Activated CD4-positive, alpha-beta memory T cell treated with anti-CD3 and anti-CD28 coated beads, Interleukin-2, amount 10 ng/mL, durations not matched to agents 7 days and 5 days (primary cell): ENCODE measurements around the gene LRP1-AS. TPM values are rescaled to one million over a fixed set of nuclear protein-coding genes. Genes with fewer than 3 reads are reported as not detected.

Experiments used
- CTCF ChIA-PET: fragments of 350-600 bp; sonication (Branson Sonifier 250); formaldehyde crosslinking; loops from one replicate; lab custom pipeline; 2021; ENCODE audit warnings: antibody characterized with exemption, inconsistent platforms; lab: Charles Lee
- POLR2A ChIA-PET: fragments of 350-600 bp; sonication (Branson Sonifier 250); formaldehyde crosslinking; loops from one replicate; lab custom pipeline; 2021; ENCODE audit warnings: antibody characterized with exemption; lab: Charles Lee
- DNase-seq: peaks from one replicate; pipeline ENCODE4 v3.0.0-alpha.2; 2020
- H3K27ac Mint-ChIP-seq: one replicate; pipeline ENCODE4 v1.8.0; 2021; ENCODE audit warnings: mild to moderate bottlenecking, mixed read lengths
- H3K27me3 Mint-ChIP-seq: one replicate; pipeline ENCODE4 v1.8.0; 2021; ENCODE audit warnings: mixed read lengths
- H3K36me3 Mint-ChIP-seq: one replicate; pipeline ENCODE4 v1.8.0; 2021; ENCODE audit warnings: low read depth, mixed read lengths
- H3K4me1 Mint-ChIP-seq: one replicate; pipeline ENCODE4 v1.8.0; 2021; ENCODE audit warnings: mixed read lengths
- H3K4me3 Mint-ChIP-seq: one replicate; pipeline ENCODE4 v1.8.0; 2021; ENCODE audit warnings: mild to moderate bottlenecking, mixed read lengths
- H3K9me3 Mint-ChIP-seq: one replicate; pipeline ENCODE4 v1.8.0; 2021; ENCODE audit warnings: mixed read lengths
- total RNA-seq, 2 experiments: library from RNA; stranded (reverse); gene quantifications; one replicate each; pipeline ENCODE4 v1.2.3, GENCODE V29; 2021

The LRP1-AS gene
- total RNA-seq, 2 experiments from 2014 or later: not detected

GRCh38 chr12:57154804-57155434, 7.5 kb upstream of the LRP1-AS start:
- no peak overlapping the region for H3K27ac Mint-ChIP-seq
- H3K4me3 Mint-ChIP-seq: no peak overlapping the region
- H3K36me3 Mint-ChIP-seq: no peaks in the 10 kb centered on the region
- peaks cover 10% of the 10 kb centered on the region for H3K4me1 Mint-ChIP-seq
- no peak for DNase-seq
- H3K27me3 Mint-ChIP-seq: no peaks in the 10 kb centered on the region
- ChIA-PET CTCF (interaction anchor here (1.3 kb wide), 1 partner anchor 28 kb away, joined by 3 read pairs; no protein-coding TSS in a partner anchor), POLR2A (no interaction called here)
- no peaks in the 10 kb centered on the region for H3K9me3 Mint-ChIP-seq

GRCh38 chr12:57154076-57154475, 6.7 kb upstream of the LRP1-AS start:
- no peak for DNase-seq
- Mint-ChIP-seq H3K27ac (no peak overlapping the region), H3K4me1 (peaks cover 10% of the 10 kb centered on the region), H3K9me3 (no peaks in the 10 kb centered on the region), H3K36me3 (no peaks in the 10 kb centered on the region), H3K27me3 (no peaks in the 10 kb centered on the region), H3K4me3 (no peak overlapping the region)
- CTCF ChIA-PET: no interaction called here
- POLR2A ChIA-PET: no interaction called here

DNA sequence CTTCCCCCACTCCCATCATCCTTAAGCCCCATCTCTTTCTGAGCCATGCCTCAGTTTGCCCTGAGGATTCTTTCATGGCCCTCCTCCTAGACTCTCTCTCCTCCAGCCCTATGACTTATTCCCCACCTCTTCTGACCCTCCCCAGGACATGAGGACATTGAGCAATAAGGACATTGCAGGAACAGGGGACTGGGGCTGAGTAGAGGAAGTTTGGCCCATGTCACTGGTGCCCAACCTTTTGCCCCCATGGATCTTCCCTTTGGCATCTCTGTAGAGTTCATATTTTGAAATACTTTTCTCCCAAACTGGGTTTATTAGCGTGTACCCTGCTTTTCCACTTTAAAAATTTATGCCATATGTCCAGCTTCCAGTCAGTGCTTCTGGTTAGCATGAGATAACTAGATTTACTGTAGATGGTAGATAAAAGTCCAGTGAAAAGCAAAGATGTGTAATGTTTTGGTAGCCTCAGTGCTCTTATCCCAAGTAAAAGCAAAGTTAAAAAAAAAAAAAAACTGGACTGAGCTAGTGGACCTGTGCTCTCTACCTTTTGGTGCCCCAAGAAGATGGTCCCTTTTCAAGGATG, 6.1 kb upstream of the LRP1-AS start:
- Mint-ChIP-seq H3K9me3 (no peaks in the 10 kb centered on the region), H3K4me1 (peaks cover 10% of the 10 kb centered on the region), H3K36me3 (no peaks in the 10 kb centered on the region), H3K4me3 (no peak overlapping the region), H3K27ac (no peak overlapping the region), H3K27me3 (no peaks in the 10 kb centered on the region)
- ChIA-PET CTCF (interaction anchor here (0.9 kb wide), 1 partner anchor 29 kb away, joined by 3 read pairs; no protein-coding TSS in a partner anchor), POLR2A (no interaction called here)
- DNase-seq: no peak

GRCh38 chr12:57152639-57153038, 5.2 kb upstream of the LRP1-AS start:
- H3K9me3 Mint-ChIP-seq: no peaks in the 10 kb centered on the region
- H3K27ac Mint-ChIP-seq: no peak overlapping the region
- H3K36me3 Mint-ChIP-seq: no peaks in the 10 kb centered on the region
- peaks cover 4% of the 10 kb centered on the region for H3K4me1 Mint-ChIP-seq
- CTCF ChIA-PET: interaction anchor here (0.9 kb wide), 1 partner anchor 28 kb away, joined by 3 read pairs; no protein-coding TSS in a partner anchor
- H3K4me3 Mint-ChIP-seq: no peak overlapping the region
- POLR2A ChIA-PET: no interaction called here
- DNase-seq: no peak
- no peaks in the 10 kb centered on the region for H3K27me3 Mint-ChIP-seq

DNA sequence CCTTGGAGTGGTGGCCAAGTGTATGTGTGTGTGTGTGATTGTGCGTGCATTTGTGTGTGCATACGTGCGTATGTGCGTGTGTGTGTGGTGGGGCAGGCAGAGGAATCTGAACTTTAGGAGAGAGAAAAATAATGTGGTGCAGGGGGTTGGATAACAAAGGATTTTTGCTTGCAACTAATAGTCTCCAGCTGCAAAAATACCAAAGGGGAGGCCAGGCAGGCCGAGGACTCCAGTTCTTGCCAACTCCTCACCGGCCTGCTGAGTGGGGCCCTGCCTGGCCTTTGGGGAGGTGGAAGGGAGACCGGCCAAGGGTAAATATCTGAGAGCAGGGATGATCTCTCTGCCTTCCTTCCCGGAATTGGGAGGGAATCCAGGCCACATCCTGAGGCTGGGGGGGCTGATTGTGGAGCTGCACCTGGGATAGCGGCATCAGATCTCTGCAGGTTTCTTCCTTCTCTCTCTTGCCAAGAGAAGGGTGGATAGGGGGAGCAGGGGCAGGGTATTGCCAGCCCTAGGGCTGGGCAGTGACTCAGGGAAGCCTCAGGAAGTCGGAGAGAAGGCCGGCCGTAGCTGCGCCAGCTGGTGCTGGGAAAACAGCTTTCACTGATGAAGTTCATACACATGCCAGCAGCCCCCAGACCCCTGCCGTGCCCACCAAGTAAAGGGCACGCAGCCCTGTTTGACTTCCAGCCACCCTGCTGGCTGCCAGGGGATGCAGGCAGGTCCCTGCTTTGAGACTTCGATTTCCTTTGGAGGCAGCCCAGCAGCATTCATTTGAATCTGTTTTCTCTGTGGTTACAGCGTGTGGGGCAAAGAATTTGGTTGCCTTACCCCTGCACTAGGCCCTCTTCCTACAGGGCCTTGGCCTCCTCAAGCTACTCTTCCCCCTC, 4.6 kb upstream of the LRP1-AS start:
- Mint-ChIP-seq H3K27ac (no peak overlapping the region), H3K4me3 (no peak overlapping the region), H3K9me3 (no peaks in the 10 kb centered on the region), H3K4me1 (peaks cover under 1% of the 10 kb centered on the region), H3K27me3 (no peaks in the 10 kb centered on the region), H3K36me3 (no peaks in the 10 kb centered on the region)
- DNase-seq: no peak
- CTCF ChIA-PET: no interaction called here
- POLR2A ChIA-PET: no interaction called here

- Mint-ChIP-seq H3K4me1 (no peaks in the 10 kb centered on the region), H3K27ac (no peak overlapping the region), H3K9me3 (no peaks in the 10 kb centered on the region), H3K36me3 (no peaks in the 10 kb centered on the region), H3K4me3 (no peak overlapping the region), H3K27me3 (no peaks in the 10 kb centered on the region)
- POLR2A ChIA-PET: no interaction called here
- CTCF ChIA-PET: no interaction called here
- DNase-seq: no peak
These were observed 3.1 kb upstream of the LRP1-AS start for GRCh38 chr12:57150400-57151000.

GRCh38 chr12:57149245-57149900, 2.0 kb upstream of the LRP1-AS start:
- Mint-ChIP-seq H3K4me3 (no peak overlapping the region), H3K36me3 (no peaks in the 10 kb centered on the region), H3K9me3 (no peaks in the 10 kb centered on the region), H3K27me3 (no peaks in the 10 kb centered on the region), H3K27ac (no peak overlapping the region), H3K4me1 (no peaks in the 10 kb centered on the region)
- DNase-seq: no peak
- CTCF ChIA-PET: no interaction called here
- POLR2A ChIA-PET: interaction anchor here (1.5 kb wide), 1 partner anchor 46 kb away, joined by 3 read pairs; no protein-coding TSS in a partner anchor

DNA sequence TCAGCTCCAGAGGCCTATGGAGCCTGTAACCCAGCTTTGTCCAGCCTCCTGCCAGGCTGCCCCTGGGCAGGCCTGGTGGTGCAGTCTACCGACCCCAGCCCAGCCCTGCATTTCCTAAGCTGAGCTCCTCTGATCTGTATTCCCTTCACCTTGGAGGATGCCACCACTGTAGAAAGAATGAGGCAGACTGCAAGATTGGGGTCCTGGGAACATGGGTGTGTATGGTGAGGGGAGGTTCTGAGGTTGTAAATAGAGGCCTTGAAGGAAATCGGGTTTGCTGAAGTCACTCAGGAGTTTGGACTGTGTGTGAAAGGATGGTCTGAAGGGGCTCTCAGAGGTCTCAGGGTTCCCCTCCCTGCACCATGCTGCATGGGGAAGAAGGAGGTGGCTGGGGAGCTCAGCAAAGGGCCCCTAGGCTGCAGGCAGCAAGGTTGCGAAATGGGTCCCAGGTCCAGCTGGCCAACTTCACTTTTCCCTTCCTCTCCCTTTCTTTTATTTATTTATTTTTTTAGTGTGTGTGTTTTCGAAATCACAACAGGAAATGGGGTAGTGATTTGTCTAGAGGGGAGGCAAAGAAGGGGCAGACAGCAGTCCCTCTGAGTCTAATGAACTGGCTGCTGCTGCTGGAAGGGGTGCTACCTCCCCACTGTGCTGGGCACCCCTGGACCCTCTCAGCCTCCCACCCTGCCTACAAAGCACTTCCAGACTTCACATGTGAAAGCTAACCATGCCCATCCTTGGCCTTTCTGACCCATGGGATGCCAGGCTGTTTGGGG, 1.2 kb upstream of the LRP1-AS start:
- ChIA-PET CTCF (interaction anchor here (1.0 kb wide), 1 partner anchor 24 kb away, joined by 3 read pairs; no protein-coding TSS in a partner anchor), POLR2A (interaction anchor here (1.5 kb wide), 1 partner anchor 45 kb away, joined by 3 read pairs; no protein-coding TSS in a partner anchor)
- DNase-seq: no peak
- Mint-ChIP-seq H3K27ac (no peak overlapping the region), H3K27me3 (no peaks in the 10 kb centered on the region), H3K4me3 (no peak overlapping the region), H3K36me3 (no peaks in the 10 kb centered on the region), H3K9me3 (no peaks in the 10 kb centered on the region), H3K4me1 (no peaks in the 10 kb centered on the region)

DNA sequence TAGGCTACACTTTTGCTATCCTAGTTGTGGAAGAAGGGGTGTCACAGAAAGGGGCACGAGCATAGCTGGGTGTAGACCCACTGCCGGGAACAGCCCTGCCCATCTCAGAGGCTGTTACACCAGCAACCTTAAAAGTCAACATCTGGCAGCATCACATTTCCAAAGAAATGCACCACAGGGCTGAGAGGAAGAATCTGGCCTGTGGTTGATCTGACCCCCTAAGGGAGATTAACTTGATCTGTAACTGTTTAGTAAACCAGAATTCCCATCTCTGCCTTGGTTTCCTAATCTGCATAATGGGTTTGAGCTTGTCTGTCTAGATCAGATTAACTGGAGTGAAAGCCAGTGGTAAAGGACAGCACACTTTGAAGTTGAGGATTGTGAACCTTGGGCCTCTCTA, 1.3 kb downstream of the LRP1-AS start:
- ChIA-PET CTCF (interaction anchor here (1.0 kb wide), 1 partner anchor 22 kb away, joined by 5 read pairs; no protein-coding TSS in a partner anchor), POLR2A (no interaction called here)
- no peak for DNase-seq
- Mint-ChIP-seq H3K36me3 (no peaks in the 10 kb centered on the region), H3K4me1 (no peaks in the 10 kb centered on the region), H3K9me3 (no peaks in the 10 kb centered on the region), H3K27ac (no peak overlapping the region), H3K4me3 (no peak overlapping the region), H3K27me3 (no peaks in the 10 kb centered on the region)

GRCh38 chr12:57145460-57146059, 1.9 kb downstream of the LRP1-AS start:
- no peak overlapping the region for H3K4me3 Mint-ChIP-seq
- no peak for DNase-seq
- no peaks in the 10 kb centered on the region for H3K9me3 Mint-ChIP-seq
- ChIA-PET CTCF (interaction anchor here (1.0 kb wide), 1 partner anchor 21 kb away, joined by 5 read pairs; no protein-coding TSS in a partner anchor), POLR2A (no interaction called here)
- H3K27ac Mint-ChIP-seq: no peak overlapping the region
- H3K36me3 Mint-ChIP-seq: no peaks in the 10 kb centered on the region
- no peaks in the 10 kb centered on the region for H3K4me1 Mint-ChIP-seq
- H3K27me3 Mint-ChIP-seq: no peaks in the 10 kb centered on the region

DNA sequence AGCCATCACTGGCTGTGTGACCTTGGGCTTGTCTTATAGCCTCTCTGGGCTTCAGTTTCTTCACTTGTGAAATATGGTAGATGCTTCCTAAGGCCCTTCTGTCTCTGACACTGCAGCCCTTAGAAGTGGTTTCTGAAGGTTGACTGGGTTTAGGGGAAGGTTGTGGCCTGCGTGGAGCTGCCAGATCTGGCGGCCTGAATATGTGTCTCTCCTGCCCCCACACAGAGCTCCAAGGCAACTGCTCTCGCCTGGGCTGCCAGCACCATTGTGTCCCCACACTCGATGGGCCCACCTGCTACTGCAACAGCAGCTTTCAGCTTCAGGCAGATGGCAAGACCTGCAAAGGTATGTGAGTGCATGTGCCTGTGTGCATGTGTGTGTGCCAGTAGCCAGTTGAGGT, 4.0 kb downstream of the LRP1-AS start:
- no peak overlapping the region for H3K27ac Mint-ChIP-seq
- H3K4me3 Mint-ChIP-seq: no peak overlapping the region
- ChIA-PET POLR2A (no interaction called here), CTCF (no interaction called here)
- H3K36me3 Mint-ChIP-seq: no peaks in the 10 kb centered on the region
- H3K4me1 Mint-ChIP-seq: no peaks in the 10 kb centered on the region
- H3K9me3 Mint-ChIP-seq: no peaks in the 10 kb centered on the region
- peaks cover 2% of the 10 kb centered on the region for H3K27me3 Mint-ChIP-seq
- no peak for DNase-seq
